ENCODE data around the gene ADCY5. TPM values are rescaled to one million over a fixed set of nuclear protein-coding genes. Genes with fewer than 3 reads are reported as not detected.

The ADCY5 gene
- total RNA-seq, 2 donors from 2014 or later: 105 to 163 TPM

DNA sequence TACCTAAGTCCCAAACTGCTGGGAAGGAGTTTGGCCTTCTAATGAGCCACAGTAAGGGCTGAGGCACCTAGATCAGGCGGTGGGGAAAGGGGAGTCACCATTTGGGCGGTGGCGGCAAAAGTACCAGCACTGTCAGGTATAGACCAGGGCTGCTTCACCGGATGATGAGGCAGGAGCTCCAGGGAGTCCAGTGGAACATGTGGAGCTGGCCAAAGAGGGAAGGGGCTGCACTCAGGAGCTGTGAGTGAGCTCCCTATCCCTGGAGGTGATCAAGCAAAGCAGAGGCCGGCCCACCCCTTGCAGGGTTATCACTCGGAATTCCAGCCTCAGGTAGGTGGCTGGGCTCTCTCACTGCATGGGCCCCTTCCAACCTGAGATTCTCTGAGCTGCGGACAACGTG lies 138.7 kb downstream of the ADCY5 start:
- H3K27ac ChIP-seq: no peak overlapping the region
- H3K27me3 ChIP-seq: no peaks in the 10 kb centered on the region
- H3K9me3 ChIP-seq: no peaks in the 10 kb centered on the region
- TF ChIP-seq CTCF (IDR thresholded peaks at IDR 0.05): no peak
- H3K4me1 ChIP-seq: peaks cover 0 to 18% of the 10 kb centered on the region in 2 donors
- DNase-seq (ENCODE audit: low spot score): no peak
- peaks cover 52% of the 10 kb centered on the region for H3K36me3 ChIP-seq
- H3K4me3 ChIP-seq: no peak overlapping the region

DNA sequence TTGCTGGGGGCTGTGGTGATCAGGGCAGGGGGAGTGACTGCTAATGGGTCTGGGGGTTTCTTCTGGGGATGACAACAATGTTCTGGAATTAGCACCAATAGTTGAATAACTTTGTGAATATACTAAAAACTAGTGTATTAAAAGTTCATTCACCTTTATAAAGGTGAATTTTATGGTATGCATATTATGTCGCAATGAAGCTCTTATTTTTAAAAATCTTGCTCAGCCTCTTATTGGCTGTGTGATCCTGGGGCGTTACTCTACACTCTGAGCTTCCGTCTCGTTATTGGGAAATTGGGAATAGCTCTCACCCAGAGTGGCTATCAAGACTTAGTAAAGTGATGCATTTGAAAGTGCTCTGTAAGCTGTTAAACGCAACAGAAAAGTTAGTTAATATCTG lies 141.8 kb downstream of the ADCY5 start:
- Histone ChIP-seq H3K27ac (no peak overlapping the region), H3K4me3 (no peak overlapping the region), H3K4me1 (no peaks in the 10 kb centered on the region), H3K9me3 (no peaks in the 10 kb centered on the region), H3K27me3 (no peaks in the 10 kb centered on the region), H3K36me3 (peaks cover 65% of the 10 kb centered on the region)
- no peak for DNase-seq (ENCODE audit: low spot score)
- TF ChIP-seq CTCF (IDR thresholded peaks at IDR 0.05): no peak

DNA sequence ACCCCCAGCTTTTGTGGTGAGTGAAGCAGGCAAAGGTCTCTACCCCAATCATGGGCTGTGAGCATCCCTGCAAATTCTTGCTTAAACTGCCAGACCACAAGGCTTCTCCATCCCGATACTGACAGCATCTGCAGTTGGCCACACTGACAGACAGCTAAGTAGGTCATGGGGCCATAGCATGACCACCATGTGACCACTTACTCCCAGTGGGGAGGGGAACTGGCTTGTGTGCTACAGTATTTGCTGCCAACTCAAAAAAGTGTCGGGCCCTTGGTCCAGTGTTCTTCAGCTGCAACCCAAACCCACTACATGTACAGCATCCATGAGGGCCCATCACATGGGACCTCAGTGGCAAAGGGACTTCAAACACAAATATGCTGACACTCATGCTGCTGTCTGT lies 143.7 kb downstream of the ADCY5 start:
- no peak for TF ChIP-seq CTCF (IDR thresholded peaks at IDR 0.05)
- Histone ChIP-seq H3K27me3 (no peaks in the 10 kb centered on the region), H3K36me3 (peaks cover 78% of the 10 kb centered on the region), H3K4me3 (no peak overlapping the region), H3K27ac (no peak overlapping the region), H3K4me1 (no peaks in the 10 kb centered on the region), H3K9me3 (no peaks in the 10 kb centered on the region)
- DNase-seq (ENCODE audit: low spot score): no peak

DNA sequence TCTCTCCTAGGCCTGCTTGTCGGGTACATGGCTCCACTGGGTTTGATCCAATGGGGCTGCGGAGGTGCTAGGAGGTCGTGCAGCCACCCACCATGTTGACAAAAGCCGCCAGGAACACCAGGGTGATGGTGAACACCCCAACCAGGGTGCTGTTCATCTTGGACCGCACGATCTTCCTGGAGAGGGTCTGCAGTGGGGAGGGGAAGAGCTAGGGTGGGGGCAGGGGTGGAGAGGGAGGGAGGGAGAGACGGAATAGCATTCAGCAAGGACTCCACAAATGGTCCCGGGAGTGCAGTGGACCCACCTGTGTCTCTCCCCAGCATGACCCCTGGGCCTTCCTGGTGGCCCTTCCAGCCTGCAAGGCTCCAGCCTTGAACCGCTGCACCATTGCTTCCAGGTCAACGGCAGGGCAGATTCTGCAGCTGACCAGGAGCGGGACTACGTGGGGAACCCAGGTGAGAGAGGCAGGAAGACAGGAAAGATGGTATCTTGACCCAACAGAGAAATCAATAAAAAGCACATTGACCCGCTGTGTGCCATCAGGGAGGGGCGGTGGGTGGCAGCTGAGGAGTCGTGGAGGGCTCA lies 144.8 kb downstream of the ADCY5 start:
- Histone ChIP-seq H3K9me3 (no peaks in the 10 kb centered on the region), H3K4me3 (no peak overlapping the region), H3K4me1 (no peaks in the 10 kb centered on the region), H3K27ac (no peak overlapping the region), H3K36me3 (peaks cover 82% of the 10 kb centered on the region), H3K27me3 (no peaks in the 10 kb centered on the region)
- no peak for DNase-seq (ENCODE audit: low spot score)
- no peak for TF ChIP-seq CTCF (IDR thresholded peaks at IDR 0.05)

DNA sequence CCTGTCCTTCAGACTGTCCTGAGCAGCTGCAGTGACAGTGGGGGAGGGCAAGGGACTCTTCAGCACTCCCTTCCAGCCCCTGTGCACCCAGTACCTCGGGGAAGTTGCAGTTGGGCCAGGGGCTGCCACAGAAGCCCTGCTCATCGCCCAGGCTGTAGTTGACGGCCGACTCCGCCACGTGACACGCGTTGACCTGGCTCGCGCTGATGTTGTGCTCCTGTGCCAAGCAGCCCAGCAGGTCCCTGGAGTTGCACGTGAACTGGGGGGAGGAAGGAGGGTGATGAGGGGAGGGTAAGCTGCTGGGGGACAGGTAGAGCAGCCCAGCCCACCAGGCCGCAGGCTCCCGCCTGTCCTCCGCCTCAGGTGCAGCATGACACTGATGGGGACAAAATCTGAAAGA lies 145.9 kb downstream of the ADCY5 start:
- H3K27ac ChIP-seq: no peak overlapping the region
- no peaks in the 10 kb centered on the region for H3K9me3 ChIP-seq
- no peak for TF ChIP-seq CTCF (IDR thresholded peaks at IDR 0.05)
- H3K4me3 ChIP-seq: no peak overlapping the region
- H3K4me1 ChIP-seq: no peaks in the 10 kb centered on the region
- DNase-seq (ENCODE audit: low spot score): no peak
- peaks cover 79% of the 10 kb centered on the region for H3K36me3 ChIP-seq
- H3K27me3 ChIP-seq: no peaks in the 10 kb centered on the region

Data from right atrium auricular region (tissue), 2 donors.